Measurements from ENCODE around the gene SHBG.
"Not testable (repeated sequence)": the region's sequence is repeated elsewhere in the genome, so short reads cannot be mapped to it uniquely, and the experiment has no call there.

Gene SHBG, protein sequence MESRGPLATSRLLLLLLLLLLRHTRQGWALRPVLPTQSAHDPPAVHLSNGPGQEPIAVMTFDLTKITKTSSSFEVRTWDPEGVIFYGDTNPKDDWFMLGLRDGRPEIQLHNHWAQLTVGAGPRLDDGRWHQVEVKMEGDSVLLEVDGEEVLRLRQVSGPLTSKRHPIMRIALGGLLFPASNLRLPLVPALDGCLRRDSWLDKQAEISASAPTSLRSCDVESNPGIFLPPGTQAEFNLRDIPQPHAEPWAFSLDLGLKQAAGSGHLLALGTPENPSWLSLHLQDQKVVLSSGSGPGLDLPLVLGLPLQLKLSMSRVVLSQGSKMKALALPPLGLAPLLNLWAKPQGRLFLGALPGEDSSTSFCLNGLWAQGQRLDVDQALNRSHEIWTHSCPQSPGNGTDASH

GRCh38 chr17:7629939-7630571 lies at the start of gene SHBG:
Gene SHBG, plus strand, starts transcription at chr17:7630135. Its CDS starts 38 bp downstream, at chr17:7630173.
- no peak for DNase-seq

DNA sequence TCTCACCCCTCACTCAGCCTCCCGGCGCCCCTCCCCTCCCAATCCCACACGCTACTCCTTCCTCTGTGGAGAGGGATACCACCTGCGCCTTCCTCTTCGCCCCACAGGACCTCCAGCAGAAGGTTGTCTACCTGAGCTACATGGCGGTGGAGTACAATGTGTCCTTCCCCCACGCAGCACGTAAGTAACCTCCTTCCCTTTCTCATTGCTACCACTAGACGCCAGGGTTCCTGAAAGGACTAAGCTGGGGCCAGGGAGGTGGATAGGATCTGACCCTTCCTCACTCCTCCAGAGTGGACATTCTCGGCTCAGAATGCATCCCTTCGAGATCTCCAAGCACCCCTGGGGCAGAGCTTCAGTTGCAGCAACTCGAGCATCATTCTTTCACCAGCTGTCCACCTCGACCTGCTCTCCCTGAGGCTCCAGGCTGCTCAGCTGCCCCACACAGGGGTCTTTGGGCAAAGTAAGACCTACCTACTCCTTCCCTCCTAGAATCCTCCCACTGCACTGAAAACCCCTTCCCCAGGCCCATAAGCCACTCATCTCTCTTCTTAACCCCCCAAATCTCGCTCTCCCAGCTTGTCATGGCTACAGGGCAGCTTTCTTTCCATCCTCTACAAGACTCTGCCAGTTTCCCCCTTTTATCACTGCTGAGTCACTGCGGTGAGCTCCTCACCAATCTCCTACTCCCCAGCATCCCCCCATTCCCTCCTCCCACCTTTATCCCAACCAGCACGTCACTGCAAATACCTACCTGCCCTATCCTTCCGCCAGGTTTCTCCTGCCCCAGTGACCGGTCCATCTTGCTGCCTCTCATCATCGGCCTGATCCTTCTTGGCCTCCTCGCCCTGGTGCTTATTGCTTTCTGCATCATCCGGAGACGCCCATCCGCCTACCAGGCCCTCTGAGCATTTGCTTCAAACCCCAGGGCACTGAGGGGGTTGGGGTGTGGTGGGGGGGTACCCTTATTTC lies 49.0 kb upstream of the SHBG start:
- peak; percentile 52 for DNase-seq

DNA sequence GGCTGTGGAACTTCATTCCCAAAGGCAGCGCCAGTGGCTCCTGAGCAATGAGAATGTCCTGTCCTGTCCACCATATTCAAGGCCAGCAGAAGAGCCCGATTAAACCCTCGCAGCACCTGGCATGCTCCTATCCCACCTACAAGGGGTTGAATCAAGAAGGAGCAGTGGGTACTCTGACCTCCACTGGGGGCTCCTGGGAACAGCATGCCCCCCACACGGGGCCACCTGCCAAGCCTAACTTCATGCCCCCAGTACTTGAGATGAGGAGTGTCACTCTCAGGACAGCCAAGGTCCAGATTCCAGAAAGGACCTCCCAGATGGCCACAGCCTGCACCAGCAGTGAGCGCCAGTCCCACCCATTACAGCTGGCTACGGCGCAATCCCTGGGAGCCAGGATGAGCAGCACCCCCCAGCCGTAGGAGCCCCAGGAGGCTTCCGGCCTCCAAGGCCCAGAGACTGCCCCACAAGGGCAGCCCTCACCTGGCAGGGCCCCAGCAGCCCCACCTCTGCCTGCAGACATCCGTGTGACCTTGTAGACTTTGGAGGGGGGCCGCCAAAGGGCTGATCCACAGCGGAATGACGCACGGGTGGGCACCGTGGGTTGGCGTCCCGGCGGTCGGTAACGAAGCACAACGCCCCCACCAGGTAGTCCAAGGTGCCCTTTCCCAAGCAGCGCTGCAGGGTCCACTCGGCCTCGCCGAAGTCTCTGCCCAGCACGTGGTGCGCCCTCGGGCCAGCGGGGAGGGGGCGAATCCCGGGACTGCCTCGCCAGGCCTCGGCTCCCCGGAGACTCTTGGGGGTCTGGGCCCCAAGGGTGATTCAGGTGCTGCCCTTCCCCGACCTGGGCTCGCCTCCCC lies 47.3 kb upstream of the SHBG start:
- DNase-seq = no peak

DNA sequence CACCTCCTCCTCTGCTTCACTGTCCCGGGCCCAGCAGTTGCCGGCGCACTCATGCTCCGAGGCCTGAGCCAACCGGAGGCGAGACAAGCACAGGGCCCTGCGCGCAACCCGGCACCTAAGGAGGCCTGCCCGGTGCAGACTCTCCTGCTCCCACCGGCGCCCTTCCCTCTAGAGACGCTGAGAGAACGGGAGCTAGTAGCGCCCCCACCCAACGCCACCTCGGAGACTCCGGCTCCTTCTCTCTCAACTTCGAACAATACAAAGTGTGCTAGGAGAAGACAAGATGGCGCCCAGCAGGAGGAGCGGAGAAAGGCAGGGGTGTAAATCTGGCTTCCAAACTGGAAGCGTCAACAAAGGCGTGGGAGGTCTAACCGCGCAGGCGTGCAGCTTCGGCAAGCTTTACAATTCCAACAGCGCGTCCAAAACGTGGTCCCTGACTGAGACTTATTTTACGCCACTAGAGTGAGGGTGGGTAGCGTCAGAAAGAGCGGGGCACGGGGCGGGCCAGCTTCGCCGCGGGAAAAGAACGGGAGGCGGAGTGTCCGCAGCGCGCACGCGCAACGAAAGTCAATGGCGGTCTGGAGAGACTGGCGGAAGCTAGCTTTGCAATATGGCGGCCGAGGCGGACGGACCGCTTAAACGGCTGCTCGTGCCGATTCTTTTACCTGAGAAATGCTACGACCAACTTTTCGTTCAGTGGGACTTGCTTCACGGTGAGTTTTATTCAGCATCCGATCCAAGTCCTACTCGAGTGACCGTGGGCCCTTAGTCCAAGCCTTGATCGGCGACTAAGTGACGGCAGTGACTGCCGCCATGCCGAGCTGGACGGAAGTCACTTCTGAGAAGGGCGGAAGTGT lies 46.5 kb upstream of the SHBG start, which contains the start of gene MPDU1:
MPDU1 (plus strand) TSS at position 600 of the 857 bp plus-strand sequence; CDS start at position 611, 11 bp downstream.
- peak; percentile 99 for DNase-seq

- no peak for DNase-seq
These were observed 43.1 kb upstream of the SHBG start for GRCh38 chr17:7586673-7587419.

DNA sequence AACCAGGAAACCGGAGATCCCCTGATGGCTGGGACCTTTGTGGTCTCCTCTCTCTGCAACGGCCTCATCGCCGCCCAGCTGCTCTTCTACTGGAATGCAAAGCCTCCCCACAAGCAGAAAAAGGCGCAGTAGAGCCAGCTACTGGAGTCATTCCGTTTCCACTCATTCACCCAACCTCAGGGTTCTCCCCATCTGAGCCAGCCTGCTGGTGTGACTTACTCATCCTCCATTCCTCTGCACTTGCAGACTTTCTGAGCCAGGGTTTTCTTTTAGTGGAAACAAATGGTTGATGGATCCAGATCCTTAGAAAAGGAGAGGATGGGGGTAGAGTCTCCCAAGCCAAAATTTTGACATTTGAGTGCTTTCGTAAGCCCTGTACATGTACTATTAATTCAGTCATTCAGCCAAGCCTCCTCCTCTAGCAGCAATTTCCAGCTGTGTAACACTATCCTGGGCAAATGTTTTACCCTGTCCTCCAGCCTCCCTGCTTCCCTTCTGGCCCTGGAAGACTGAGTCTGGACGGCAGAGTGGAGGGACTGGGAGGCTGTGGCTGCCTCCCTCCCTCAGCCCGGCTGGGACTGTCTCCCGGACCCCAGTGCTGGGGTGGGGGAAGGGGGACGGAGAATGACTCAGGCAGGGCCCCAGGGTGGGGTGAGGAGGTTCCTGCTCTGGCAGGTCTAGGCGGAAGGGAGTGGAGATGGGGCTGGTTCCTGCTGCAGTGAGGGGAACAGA lies 42.3 kb upstream of the SHBG start:
- no peak for DNase-seq

DNA sequence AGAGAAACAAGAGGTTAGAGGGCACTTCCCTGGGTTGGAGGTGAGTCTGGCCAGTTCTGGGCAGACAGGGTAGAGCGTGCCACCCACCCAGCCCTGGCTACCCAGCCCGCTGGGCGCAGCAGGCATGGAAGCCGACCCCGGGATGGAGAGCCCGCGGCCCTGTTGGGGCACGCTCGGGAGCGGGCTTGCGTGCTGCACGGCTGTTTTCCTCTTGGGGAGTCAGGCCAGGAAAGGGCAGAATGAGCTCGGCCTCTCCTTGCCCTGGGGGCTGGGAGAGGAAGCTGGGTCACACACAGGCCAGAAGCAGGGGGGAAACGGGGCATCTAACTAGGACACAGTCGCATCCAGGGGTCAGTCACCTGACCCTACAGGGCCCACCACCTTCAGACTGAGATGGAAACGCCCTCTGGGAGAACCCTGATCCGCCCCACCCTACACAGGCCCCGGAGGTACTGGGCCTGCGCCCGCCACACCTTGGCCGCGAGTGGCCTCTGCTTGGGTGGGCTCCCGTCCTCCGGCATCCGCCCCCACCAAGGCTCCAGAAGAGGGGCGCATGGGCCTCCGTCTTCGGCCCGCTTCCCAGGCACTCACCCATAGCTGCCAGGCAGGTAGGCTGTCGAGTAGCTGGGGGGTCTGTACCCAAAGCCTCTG lies 41.3 kb upstream of the SHBG start:
- no peak for DNase-seq

DNA sequence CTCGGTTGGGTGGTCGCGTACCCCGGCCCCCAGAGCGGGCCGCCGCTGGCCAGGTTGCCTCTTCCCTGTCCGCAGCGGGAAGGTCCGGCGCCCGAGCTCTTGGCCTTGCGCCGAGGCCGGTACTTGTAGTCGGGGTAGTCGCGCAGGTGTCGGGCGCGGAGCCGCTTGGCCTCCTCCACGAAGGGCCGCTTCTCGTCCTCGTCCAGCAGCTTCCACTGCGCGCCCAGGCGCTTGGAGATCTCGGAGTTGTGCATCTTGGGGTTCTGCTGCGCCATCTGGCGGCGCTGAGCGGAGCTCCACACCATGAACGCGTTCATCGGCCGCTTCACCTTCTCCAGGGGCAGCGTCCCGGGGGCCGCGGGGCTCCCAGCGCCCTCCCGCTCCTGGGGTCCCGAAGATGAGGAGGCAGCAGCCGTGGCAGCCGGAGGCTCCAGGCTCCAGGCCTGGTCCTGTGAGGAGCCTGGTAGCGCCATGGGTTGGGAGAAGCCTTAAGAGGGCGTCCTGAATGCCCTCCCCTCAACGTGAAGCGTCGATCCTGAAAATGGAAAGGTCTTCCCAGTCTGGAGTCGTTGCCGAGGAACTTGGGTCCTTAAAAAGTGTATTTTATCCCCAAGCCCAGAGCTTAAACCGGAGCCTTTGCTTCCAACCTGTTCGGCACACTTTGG lies 40.6 kb upstream of the SHBG start:
- DNase-seq = peak; percentile 89

DNA sequence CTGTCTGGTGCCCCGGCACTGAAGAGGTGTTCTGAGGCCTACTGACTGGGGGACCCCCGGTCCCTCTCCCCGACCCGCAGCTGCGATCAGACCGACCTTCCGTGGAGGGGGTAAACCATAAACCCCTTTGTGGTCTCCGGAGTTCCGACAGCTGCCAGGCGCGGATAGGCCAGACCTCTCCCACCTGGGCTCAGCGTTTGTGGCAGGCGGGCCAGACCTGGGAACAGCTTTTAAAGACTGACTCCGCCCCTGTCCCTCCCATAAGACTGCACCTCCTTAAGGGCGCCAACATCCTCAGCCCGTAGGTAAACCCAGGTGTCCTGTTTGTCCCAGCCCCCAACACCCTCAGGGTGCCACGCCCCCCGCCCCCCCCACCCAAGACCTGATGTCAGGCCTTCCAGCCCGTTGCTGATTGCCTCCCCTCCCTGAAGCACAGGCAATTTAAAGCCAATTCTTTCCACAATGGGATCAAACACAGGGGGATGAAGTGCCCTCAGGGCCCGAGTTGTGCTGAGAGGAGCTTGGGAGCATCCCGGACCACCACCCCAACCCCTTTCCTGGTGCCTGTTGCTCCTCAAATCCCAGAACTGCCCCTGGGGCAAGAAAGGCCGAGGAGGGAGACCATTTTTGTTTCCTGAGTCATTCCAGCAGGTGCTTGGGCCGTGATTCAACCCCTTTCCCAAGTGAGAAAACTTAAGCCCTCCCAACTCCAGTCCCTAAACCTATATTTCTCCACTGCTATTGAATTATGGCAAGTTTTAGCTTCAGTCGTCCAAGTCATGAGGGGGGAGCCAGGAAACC lies 39.8 kb upstream of the SHBG start, which contains the start of gene SOX15:
SOX15 (minus strand) TSS at position 204 of the 801 bp plus-strand sequence. CDS start 418 bp downstream, outside the sequence.
- DNase-seq = no peak

DNA sequence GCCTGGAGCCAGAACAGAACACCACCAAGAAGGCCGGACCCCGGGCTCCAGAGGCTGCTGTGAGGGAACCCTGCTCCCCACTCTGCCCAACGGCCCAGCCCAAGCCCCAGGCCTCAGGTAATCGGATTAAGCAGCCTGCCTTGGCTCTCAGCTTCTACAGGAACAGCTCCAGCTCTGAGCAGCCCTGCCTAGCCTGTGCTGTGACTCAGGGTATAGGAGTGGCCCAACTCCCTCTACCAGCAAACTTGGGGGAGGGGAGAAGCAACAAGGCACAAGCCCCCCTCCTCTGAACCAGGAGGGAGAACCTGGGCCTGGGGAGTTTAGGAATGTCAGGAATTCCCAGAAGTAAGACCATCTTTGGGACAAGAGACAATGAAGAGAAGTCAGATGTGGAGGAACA lies 39.2 kb upstream of the SHBG start:
- no peak for DNase-seq

- DNase-seq = no peak
These were observed 38.3 kb upstream of the SHBG start for GRCh38 chr17:7591596-7591995.

GRCh38 chr17:7592422-7593021 lies 37.4 kb upstream of the SHBG start:
- no peak for DNase-seq

DNA sequence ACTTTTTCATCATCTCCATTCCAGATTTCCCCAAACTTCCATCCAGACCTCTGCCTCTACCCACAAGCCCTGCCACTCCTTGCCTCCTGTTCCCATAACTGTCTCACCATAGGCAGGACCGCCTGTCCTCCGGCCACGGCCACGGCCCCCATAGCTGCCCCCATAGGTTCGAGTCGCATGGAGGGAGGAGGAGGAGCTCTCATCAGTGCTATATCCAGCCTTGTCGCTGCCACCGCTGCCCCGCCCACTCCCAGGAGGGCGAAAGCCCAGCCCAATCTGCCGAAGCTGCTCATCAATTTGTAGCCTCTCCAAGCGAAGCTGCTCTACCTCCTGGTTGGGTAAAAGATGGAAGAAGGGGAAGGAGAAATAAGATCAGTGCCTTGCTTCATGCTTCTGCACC lies 36.6 kb upstream of the SHBG start:
- DNase-seq = no peak

GRCh38 chr17:7597561-7597960 lies 32.4 kb upstream of the SHBG start:
- DNase-seq = not testable (repeated sequence)

- no peak for DNase-seq
These were observed 23.7 kb upstream of the SHBG start for GRCh38 chr17:7606280-7606679.

- no peak for DNase-seq
These were observed 19.3 kb upstream of the SHBG start for GRCh38 chr17:7610641-7611040.
